SKM-1 (cell line): ENCODE measurements around the gene GFOD1.

Experiments
- DNase-seq: peaks from one replicate; lab custom pipeline; 2025; ENCODE audit not compliant: unreplicated experiment; lab: John Stamatoyannopoulos, UW

GFOD1 gene

DNA sequence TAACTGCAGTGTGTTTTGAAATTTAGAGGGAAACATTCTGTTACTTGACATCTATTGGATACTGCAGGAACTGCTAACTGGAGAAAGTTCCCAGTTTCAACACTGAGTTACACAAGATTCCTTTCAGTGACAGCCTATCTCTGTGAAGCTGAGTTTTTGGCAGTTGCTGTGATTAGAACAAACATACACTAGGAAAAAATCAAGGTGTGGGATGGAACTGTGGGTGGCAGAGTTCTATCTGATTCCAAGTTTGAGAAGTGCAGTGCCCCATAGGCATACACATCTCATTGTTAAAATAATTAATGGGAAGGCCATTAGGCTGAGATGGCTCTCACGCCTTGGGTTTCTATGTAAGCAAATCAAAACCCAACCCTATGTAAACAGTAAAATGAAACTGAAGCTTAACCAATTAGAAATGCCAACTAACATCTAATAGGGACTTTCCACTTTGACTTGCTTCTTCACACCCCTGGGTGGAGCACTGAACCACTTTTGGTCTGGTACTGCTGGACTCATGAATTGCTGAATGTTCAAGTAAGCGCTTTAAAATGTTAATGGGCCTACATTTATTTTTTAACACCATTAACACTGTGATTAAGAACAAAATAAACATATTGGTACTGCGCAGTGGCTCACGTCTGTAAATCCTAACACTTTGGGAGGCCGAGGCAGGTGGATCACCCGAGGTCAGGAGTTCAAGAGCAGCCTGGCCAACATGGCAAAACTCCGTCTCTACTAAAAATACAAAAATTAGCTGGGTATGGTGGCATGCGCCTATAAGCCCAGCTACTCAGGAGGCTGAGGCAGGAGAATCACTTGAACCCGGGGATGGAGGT is 103.9 kb downstream of the GFOD1 start:
- DNase-seq: no peak

DNA sequence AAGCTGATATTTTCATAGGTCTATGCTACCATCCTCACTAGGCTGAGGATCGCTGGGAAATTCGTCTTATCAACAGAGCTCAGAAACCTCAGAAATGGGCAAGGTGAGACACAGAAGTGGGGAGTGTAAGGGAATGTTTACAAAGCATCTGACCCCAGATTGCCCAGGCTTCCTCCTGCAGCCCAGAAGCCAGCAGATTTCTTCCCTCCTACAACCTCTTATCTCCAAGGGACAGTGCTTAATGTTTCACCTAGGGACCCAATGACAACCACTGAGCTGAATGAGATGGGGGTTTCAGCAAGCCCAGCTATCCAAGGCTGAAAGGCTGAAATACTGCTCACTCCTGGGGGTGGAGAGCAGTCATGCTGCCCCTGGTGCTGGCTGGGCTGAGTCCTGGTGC is 106.6 kb downstream of the GFOD1 start:
- no peak for DNase-seq

DNA sequence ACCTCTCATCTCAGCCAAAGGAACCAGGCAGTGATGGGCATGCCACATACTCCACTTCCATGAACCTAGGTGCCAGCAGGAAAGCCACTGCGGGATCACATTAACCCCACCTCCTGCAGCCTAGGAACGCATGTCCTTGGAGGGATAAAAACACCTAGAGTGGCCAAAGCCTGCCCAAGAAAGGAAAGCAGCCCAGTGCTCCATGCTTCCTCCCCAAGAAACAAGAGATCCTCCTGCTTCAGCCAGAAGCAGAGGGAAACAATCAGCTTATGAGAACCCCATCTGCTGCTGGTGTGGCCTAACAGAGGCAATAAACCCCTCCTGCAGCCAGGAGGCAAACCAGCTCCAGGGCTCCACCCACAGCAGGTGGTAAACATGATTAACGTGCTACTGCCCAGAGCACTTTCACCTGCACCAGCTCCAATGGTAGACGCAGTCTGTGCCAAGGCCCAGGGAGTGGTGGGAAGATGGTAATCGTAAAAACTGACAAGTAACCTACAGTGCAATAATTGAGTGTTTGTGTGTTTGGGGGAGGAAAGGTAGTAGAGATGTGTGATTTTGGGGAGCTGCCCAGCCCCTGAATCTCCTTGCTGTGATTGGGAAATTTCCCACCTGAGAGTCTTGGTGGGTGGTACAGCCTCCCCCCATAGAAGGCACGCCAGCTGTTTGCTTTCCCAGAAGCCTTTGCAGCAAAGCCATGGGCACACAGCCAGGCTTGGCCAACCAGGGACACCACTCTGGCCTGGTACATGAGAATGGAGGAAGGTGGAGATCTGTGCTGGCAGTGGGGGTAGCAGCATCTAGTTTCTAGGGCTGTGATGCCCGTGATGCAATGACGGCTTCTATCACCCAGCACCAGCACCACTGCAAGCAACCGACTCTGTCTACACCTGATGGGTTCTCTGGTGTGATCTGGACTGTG is 108.5 kb downstream of the GFOD1 start:
- no peak for DNase-seq

DNA sequence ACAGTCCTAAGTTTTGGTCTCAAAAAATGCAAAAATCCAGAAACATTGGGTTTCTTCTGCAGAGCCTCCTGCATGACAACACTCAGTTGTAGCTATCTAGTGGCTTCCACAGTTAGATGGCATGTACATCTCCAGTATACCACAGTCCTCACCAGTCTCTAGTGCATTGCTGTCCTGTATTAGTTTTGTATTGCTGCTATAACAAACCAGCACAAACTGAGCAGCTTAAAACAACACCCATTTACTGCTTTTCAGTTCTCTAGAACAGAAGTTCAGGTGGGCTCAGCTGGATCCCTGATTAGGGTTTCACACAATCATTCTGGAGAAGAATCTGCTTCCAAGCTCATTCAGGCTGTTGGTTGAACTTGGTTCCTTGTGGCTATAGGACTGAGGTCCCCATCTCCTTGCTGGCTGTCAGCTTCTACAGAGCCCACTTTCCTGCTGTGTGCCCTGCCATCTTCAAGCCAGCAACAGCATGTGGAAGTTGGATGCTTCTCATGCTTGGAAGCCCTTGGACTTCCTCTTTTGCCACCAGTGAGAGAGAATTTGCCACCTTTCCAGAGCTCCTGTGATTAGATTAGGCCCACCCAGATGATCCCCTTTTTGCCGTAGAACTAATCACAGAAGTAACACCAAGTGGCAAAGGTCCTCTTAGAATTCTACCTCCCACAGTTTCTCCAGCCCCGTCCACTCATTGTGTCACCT is 110.2 kb downstream of the GFOD1 start:
- DNase-seq: no peak

DNA sequence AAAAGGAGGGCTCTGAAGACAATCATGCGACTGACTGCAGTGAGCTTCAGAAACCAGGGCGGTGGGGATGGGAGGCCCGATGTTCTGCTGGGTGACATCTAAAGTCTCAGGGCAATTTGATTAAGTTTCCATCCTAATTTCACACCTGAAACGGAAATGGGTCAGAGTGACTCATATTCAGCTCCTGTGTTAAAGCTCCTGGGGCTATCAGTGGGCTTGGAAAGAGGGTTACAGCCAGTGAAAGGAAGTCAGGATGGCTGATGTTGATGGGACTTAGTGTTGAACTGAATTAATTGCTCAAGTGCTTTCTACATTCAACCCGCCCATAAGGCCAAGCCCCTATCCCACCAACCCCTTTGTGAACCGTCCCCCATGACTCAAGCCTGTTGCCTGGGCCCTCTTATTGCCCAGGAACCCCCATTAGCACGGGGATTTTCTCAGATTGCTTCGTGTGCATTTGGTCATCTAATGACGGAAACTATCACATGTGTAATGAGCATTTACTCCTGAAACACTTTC is 112.0 kb downstream of the GFOD1 start:
- DNase-seq: no peak

DNA sequence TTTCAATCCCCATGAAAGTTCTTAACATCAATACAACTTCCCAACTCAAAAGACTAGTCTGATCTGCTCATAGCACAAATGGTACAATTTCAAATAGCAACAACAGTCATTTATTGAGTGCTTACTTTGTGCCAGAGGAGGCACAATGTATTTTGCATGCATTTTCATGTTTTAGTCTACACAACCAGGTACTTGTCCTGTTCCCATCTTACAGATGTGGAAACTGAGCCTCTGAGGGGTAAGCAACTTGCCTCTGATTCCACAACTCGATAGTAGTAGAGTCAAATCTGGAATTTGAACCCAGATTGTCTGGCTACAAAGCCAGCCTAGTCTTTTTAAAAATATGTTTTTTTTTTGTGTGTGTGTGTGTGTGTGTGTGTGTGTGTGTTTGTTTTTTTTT is 113.5 kb downstream of the GFOD1 start:
- no peak for DNase-seq

DNA sequence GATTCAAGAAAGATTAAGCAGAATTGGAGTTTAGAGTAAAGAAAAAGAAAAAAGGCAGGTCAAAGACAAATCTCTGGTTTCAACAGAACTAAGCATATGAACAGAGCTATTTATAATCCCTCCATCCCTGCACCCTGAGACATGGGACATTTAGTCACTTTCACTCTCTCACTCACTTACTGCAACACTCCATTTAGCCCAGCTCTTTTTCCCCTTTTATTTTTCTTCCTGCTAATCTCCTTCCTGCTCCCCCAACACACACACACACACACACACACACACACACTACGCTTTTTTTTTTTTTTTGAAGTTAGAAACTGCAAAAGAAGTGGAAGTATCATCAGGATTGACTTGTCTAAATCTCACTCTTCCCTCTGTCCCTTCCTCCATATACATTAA is 113.9 kb downstream of the GFOD1 start:
- DNase-seq: no peak

DNA sequence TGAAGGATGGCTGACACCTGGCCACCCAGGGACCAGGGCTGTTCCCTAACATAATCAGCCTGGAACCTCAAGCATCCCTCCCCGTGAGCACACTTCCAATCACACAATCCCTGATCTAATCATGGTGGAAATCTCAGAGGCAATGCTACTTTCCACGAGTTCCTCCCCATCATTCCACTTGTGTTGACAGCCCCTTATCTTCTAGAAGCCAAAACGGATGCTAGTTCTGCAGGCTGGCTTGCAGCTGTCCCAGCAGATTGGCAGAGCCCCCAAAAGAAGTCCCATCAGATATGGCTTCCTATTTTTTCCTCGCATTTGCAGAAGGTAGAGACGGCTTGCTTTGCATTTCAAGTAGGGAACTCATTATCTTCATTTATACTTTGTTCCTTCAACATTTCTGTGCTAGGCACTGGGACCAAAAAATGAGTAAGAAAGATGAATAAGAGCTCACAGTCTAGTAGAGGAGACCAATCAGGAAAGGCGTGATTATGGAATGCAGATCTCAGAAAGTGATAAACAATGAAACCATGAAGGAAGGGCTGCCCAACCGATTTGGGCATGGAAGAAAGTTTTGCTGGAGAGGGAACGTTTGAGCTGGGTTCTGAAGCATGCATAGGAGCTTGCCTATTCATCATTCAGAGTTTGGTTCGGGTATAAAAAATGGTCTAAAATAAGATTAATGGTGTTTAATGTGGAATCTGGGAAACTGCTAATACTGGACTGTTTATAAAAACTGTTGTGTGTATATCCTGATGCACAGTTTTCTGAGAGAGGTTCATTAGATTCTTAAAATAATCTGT is 114.5 kb downstream of the GFOD1 start:
- no peak for DNase-seq

DNA sequence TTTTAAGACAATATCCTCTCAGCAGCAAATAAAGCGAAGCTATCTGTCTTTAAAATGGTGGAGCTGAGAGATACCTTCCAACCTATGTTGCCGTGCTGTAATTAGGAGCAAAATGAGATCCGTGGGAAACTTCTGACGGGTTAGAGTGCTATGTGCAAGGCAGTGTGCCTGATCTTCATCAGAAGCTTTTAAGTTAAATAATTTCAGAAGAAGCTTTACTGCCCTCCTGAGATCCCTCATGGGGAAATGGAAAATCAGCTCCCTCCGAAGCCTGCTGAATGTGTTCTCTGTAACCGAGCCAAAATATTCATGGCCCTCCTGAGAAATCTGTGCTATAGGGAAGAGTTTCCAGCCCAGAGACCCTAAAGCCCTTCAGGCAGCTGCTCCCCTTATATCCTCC is 115.3 kb downstream of the GFOD1 start:
- DNase-seq: no peak

DNA sequence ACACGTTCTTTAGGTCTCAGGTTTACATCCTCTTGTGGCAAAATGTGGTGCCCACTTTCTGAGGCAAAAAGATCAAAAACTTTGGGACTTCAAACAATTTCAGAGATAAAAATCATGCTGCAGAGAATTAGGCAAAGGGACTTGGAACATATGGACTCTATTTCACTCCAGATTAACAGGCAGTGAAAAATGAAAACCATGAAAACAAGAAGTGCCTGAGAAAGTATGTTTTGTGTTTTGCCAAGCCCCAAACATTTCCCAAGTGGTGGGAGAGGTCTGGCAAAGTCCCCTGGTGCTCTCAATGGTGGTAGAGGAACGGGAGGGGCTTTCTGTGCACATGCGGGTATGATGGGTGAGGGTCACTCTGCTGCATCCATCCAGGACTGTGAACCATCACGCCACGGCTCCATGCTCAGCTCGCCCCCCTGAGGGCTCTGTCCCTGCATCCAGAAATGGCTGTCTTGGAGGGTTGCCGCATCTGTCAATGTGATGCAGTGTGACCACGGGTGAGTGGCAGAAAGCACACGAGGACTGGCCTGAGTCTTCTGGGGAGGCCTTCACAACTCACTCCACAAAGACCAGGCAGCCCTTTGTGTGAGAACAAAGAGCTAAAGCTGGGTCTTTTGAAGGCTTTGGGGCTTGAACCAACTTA is 115.9 kb downstream of the GFOD1 start:
- no peak for DNase-seq

DNA sequence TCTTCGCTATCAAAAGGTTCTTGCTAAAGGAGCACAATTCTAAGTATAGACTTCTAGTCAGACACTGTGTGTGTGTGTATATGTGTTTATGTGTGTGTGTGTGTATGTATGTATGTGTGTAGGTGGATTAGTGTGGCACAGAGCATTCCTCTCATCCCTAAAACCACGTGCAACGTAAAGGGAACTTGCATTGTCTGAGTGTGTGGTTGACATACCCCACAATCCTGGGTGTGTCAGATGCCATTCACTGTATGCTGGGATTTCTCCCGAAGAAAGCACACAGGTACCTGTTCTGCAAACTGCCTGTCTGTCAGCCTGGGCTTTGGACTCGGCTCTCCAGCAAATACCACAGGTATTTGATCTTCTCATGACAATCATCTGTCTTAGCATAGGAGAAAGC is 116.8 kb downstream of the GFOD1 start:
- no peak for DNase-seq

DNA sequence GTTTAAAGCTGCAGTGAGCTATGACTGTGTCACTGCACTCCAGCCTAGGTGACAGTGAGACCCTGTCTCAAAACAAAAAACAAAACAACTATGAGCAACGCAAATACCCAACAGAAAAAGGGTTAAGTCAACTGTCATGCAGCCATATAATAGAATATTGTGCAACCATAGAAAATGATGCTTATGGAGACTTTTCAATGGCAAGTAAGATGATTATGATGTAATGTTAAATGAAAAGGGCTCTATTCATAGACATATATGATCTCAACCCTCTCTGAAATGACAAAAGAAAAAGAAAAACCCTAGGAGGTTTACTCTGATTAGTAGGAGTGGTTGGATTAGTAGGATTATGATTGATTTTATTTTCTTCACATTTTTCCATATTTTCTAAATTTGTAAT is 117.8 kb downstream of the GFOD1 start:
- DNase-seq: no peak

DNA sequence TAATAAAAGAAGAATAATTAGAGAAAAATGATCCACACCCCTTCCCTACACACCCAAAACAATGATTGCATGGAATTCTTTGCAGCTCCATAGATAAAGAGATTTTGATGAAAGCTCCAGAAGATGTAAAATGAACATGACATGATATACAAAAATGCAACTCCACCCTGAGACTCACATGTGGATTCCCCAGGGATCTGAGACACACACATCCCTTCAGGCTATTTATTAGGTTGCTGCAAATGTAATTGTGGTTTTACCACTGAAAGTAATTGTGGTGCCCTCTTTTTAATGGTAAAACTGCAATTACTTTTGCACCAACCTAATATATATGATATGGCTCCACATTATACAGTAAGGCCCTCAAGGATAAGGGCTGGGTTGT is 118.7 kb downstream of the GFOD1 start:
- DNase-seq: no peak

DNA sequence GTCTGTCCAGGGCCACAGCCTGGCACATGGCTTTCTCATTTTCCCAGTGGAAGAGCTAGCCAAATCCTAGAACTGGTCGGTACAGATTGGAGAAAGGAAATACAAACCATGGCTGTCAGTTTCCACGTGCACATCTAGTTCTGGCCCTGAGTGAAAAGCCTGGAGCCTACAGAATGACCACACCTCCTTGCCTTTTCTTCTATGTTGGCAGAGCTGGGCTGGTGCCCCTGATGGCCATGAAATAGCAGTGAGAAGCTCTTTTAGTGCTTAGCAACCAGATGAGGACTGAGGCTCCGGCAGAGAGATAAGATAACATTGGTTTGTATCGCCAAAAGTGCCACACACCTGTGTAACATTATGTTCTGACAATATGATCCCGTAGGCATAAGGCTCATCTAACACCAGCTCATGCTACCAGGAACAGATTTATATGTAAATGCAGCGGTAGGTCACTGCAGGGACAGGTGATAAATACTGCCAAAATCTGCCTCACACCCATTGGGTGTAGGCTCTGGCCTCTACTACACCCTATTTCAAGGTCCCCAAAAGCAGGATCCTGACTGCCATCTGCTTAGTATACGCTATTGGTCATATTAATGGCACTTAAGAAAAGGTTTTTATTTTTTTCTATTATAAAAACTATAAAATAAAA is 119.2 kb downstream of the GFOD1 start:
- no peak for DNase-seq

DNA sequence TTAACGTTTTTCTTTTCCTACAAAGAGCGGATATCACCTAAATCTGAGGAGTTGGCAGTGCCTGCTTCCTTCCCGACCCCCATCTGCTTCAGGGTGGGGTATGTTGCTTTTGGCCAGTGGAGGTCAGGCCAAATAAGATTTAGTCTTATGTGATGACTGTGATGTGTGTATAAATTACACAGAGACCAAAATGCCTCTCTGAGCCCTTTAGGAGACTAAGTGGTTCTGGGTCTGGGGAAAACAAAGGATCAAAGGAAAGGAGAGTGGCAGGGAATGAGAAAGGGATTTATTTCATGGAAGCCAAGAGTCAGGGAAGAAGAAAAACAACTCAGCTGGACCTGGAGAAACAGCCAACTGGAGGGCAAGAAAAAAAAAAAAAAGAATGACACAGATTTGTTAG is 120.0 kb downstream of the GFOD1 start:
- DNase-seq: no peak

DNA sequence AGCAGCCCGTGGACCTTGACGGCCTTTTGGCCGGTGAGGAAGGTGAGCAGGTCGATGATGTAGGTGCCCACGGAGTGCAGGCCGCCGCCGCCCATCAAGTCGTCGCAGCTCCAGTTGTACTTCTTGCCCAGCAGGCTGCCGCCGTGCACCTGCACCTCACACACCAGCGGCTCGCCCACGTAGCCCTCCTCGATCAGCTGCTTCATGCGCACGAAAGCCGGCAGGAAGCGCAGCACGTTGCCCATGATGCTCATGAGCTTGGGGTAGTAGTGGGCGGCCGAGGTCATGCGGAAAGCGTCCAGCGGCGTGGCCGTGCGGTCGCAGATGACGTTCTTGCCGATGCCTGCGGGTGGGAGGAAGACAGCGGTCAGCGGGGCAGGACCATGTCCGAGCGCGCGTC is 122.1 kb downstream of the GFOD1 start:
- DNase-seq: no peak

DNA sequence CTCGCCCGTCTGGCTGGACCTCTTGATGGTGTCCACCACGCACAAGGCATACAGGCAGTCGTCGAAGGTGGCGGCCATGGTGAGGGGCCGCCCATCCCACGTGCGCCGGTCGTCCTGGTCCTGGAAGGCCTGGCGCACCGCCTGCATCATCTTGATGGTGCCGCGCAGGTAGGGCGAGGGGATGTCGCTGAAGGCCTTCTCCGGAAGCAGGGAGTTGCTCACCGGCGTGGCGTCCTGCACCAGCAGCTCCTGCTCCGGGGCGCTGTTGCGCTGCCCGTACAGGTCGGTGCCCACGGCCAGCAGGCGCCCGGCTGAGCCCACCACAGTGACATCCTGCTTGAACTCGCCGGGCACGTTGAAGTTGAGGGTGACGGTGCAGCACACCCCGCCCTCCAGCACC is 122.6 kb downstream of the GFOD1 start:
- no peak for DNase-seq

DNA sequence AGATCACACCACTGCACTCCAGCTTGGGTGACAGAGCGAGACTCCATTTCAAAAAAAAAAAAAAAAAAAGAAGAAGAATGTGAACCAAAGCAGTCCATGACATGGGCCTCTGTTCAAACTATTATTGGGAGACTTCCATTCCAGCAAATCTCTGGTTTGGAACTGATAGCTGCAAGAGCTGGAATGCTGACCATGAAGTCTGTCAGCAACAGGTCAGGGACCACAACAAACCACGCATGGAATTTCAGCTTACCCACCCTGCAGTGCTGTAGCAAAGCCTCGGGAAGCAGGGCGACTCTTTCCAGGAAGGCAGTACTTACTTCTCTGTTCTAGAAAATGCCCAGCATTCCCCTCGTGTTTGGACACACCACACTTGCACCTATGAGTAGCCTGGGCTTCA is 125.0 kb downstream of the GFOD1 start:
- no peak for DNase-seq

DNA sequence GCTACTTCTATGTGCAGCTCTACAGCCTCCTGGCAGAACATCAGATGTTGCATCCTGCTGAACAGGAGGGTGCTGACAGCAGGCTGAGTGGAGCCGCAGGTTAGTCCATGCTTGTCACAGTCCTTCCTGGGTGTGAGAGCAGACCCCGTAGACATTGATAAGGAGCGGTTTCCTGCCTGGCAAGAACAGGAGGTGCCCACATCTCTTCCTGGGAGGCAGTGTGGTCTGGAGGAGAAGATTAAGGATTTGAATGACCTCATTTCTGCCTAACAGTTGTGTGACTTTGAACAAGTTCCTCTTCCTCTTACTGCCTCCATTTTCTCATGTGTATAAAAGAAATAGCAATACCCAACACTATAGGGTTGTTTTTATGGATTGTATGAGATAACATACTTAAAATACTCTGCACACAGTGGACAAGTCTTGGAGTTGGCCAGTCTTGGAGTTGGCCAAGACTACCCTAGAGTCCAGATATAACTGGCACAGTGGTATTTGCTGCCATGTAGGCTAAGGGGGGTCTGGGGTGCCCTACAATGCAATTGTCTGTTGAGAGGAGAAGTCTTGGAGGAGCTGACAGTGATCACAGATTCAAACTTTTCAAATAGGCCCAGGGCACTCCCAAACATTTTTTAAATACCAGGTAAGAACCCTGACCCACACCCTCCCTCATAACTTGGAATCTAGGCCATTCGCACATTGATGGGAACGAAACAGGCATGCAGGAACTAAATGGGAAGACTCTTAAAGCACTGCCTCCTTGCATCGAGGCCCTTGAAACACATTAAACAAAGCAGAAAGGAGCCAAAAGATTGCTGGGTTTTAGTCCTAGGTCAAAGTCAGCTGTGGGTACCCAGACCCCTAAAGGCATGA is 126.5 kb downstream of the GFOD1 start:
- peak; percentile 69 for DNase-seq
